GM18909 (cell line): ENCODE measurements around the gene ACACB.

Experiments used
- ATAC-seq: cut with Tn5 transposase; IDR thresholded peaks from one replicate; pipeline ENCODE4 v1.9.1; 2021; ENCODE audit warnings: mild to moderate bottlenecking; ENCODE audit not compliant: unreplicated experiment, poor library complexity

Gene ACACB

DNA sequence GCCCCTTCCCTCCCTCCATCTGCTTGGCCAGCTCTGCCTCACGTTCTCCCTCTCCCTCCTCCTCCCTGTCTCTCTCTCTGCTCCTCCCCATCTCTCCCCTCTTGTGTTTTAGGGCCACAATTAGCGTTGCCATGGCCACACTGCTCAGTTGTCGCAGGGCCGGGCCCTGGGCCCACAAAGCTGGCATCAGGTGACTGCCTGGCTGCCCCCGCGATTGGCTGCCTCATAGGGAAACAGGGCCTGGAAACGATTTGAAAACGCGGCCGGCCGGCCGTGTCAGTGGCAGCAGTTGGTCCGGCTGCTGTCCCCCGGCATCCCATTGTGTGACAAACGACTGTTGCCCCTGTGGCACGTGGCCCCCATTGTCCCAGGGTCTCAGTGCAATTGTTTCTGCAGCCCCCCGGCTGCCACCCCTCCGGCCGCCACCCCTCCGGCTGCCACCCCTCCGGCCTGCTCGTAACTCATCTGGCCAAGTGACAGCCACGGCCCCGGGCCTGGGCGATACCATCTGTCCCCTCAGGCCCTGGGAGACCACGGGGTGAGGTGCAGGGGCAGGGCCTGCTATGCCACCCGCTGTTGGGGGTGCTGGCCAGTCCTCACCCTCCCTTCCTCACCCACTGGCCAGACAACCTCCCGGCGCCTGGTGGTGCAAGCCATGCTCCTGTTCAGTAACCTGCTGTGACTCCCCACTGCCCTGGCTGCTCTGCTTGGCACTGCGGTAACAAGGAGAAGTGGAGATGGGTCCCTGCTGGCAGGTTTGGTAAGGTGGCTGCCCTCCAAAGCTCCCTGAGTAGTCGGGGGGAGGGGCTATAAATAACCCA is 175.3 kb downstream of the ACACB start:
- ATAC-seq = no peak

DNA sequence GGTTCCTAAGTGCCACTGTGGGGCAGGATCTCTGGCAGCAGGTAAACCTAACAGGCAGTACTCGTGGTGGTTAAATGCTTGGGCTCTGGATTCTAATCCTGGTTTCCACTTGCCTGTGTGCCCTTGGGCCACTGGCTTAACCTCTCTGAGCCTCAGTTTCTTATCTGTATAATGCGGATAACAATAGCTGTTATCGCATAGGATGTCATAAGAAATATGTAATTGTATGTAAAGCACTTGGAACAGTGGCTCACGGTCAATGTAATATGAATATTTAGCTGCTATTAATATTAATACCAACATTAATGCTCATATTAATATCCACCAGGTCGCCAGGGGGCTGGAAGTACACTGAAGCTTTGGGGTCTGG is 175.9 kb downstream of the ACACB start:
- ATAC-seq = no peak

DNA sequence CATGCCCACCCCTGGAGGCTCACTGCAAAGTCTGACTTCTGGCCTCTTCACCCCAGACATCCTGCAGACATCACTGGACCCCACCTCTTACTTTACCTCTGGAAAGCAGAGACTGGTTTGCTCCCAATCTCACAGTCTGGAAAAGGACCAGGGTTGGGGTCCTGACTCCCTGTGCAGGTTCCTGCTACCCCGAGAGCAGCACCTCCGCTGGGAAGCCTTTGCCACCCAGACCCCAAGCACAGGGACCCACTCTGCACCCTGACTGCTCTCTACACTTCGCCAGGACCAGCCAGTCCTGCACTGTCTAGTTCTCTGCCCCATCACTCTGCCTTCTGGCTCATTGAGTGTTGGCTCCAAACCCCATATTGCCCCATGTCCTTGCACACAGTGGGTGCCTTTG is 176.7 kb downstream of the ACACB start:
- no peak for ATAC-seq

DNA sequence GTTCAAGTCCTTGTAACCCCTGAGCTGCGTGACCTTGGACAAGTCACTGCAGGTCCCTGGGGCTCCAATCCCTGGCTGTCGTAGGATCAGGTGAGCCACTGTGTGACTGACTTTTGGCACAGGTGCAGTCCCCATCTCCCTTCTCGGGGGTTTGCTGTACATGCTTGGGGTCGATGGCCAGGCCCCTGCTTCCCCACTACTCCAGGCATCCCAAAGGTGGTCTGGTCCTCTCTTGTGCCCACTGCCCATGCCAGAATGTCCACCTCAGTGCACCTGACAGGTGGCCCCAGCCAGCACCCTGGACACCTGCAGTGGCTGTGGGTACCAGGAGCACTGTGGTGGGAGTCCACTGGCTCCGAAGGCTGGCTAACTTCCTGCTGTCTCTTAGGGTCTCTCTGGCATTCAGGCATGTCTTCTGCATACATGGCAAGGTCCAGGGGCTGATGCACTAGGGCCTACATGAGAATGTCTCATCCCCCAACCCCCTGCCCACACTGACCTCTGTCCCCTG is 178.0 kb downstream of the ACACB start:
- no peak for ATAC-seq

DNA sequence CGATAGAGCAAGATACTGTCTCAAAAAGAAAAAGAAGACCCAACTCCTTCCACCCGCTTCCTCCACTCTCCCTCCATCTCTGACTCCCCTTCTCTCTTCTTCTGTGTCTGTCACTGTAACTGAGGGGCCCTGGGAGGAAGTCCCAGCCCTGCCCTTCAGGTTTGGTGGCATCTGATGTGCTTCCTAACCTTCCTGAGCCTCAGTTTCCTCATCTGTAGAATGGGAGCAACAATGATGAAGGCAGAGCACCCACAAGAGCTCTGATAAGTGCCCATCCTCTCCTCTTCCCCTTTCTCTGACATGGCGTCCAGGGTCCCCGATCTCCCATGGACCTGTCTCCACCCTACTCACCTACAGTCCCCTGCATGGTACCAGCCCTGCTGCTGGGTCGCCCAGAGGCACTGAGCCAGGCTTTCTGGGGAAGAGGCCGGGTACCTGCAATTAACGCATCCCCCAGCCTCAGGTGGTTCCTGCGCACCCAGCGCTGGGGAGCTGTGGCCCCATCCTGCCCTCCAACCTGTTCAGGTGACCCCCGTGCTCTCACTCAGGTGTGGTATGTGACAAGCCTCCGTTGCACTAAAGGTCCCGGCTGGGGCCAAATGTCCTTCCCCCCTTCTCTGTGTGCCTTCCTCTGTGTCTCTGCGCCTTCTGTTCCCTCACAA is 179.5 kb downstream of the ACACB start:
- no peak for ATAC-seq

DNA sequence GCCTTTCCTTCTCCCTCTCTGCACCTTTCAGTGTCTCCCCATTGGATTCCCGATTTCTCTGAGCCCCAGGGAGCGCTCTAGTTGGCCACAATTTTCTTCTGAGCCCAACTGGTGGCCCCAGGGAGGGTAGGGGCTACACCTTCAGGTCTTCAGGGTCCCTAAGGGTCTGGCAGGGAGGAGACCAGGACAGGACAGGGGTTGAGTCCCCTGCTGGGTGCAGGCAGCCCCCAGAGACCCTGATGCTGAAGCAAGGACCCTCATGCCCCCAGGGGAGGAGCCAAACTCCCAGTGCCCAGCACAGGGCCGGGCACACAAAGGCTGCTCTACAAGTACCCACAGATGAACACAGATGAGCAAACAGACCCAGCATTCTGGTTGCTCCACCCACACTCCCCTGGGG is 180.0 kb downstream of the ACACB start:
- ATAC-seq = no peak

DNA sequence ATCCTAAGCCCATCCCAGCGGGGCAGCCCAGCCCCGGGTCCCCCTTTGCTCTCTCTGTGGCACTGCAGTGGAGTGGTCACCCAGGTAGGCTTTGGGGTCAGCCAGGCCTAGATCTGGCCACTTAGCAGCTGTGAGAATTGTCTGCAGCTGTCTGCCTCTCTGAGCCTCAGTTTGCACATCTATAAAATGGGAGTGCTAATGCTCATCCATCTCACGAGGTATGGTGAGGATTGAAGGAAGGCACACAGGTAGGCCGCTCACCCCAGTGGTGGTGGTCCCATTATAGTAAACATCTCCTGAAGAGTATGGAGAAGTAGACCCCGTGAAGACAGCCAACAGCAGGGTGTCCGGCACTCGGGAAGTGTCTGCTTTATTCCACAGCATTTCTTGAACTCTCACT is 183.5 kb downstream of the ACACB start:
- no peak for ATAC-seq

DNA sequence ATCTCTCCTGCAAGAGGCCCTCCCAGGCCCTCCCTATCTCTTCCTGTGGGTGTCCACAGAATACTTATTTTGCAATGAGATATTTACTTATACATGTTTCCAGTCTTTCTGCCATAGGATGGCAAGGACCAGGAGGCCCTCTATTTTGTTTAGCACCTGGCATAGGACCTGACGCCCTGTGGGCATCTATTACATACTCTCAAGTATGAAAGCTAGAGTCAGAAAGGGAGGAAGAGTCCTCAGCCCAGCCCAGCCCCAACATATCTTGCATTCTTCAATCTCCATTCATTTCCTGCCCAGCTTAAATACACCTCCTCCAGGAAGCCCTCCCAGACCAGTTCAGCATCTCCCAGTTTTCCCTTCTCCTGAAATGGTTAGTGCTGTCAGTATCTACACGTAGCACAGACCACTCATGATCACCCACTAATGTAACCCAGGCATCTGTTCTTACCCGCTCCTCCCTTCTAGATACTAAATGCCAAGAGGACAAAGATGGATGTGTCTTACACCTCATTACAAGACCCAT is 185.3 kb downstream of the ACACB start:
- no peak for ATAC-seq

DNA sequence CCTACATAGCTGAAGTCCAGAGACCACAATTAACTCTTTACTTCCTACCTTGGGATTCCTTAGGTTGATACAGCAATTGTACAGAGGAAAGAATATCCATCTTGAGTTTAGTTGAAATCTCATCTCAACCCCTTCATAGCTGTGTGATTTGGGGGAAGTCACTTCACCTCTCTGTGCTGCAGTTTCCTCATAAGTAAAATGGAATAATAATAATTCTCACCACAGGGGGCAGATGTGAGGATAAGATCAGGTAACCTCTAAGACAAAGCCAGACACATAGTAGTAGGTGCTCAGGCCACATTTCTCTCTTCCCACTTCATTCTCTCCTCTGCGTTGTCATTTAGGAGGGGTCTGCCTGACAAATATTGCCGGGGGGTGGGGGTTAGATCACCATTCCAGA is 186.0 kb downstream of the ACACB start:
- no peak for ATAC-seq

DNA sequence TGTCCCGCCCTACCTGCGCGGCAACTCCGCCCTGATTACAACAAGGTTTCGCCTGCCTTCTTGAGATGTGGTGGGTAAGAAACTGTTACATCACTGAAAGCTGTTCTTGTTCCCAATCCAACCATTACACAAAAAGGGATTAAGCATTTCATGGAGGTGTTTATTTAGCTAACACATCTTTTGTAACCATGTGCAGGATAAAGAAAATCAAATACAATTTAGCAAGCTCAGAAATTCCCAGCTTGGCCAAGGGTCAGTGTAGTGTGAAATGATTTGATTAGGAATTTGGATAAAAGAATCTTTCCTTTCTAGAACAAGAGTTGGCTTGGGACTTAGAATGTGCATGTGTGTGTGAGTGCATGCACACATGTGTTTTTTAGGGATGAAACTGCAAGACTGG is 186.4 kb downstream of the ACACB start:
- ATAC-seq = no peak

DNA sequence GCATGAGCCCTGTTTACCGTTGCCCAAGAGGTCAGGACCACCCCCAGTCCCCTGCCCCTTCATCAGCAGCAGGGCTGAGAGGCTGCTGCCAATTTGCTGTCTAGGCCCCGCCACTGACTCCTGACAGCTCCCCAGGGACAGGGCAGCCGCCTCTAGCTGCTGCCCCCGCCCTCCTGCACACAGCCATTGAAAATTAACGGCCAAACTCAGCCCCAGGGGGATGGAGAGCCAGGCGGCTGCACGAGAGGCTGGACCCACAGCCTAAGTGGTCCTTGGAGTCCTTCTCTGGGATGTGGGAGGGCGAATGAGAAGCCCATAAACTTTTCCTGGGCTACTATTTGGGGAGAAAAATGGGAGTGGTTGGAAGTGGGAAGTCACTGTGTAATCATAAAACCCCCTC is 188.1 kb downstream of the ACACB start:
- no peak for ATAC-seq

DNA sequence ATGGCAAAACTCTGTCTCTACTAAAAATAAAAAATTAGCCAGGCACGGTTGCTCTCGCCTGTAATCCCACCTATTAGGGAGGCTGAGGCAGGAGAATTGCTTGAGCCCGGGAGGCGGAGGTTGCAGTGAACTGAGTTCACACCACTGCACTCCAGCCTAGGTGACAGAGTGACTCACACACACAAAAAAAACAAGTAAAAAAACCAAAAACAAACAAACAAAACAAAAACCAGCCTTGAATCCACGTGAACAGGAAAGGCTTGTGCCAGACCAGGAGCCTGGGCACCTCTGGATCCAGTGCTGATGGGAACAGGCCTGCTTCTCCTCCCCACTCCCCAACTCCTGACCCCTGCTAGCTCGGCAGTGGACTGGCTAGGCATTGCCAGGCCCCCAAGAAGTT is 189.2 kb downstream of the ACACB start:
- no peak for ATAC-seq

DNA sequence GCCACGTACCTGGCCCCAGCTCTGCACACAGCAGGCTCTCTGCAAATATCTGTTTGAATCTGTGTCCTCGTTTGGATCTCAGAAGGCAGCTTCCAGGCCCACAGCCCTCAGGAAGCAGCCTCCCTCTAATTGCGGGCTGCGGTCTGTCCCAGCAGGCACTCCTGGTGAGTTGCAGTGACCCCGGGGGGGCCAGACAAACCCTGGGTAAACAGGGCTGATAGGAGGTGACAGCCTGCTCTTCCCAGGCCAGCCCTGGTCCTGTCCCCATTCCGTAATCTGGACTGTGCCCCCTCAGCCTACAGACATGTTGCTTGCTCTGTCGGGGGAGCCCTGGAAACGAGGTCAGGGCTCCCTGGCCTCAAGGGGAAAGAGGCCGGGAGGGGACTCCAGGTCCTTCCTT is 190.7 kb downstream of the ACACB start:
- ATAC-seq = no peak

DNA sequence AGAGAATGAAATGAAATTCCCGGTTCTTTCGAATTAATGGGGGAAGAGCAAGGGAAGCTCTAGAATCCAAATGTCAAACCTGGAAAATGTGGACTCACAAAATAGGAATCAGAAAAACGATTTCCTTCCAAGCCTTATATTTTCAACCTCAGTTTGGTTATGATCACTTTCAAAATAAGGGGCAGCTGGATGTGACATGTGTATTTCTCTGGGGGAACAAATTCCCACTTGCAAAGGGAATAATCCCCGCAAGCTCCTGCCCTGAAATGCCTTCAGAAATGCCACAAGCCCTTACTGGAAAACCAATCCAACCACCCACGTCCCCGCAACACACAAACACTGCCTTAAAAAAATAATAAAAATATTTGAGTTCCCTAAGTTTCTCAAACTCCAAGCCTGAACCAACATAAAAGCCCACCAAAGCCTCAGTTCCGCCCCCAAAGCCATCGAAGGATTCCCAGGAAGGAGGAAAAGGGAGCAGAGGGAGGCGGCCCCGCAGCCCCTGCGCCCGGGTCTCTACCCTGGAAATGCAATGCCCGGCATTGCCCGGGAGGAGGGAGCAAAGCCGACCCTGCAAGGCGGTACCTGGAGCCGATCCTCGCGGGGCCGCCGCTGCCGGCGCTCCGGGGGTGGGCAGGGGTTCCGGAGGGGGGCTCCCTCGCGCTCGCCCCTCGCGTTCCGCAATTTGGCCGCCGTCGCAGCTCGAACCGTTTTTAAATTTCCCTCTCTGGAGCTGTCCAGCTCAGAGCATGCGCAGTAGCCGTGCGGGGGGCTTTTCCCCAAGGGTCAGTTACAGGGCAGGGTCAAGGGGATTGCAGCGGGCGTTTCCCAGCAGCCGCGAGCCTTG is 192.4 kb downstream of the ACACB start, which contains the start of gene FOXN4:
Gene FOXN4, minus strand, starts transcription at position 751 of the 847 bp plus-strand sequence. CDS start 963 bp downstream, outside the sequence.
- ATAC-seq = no peak

DNA sequence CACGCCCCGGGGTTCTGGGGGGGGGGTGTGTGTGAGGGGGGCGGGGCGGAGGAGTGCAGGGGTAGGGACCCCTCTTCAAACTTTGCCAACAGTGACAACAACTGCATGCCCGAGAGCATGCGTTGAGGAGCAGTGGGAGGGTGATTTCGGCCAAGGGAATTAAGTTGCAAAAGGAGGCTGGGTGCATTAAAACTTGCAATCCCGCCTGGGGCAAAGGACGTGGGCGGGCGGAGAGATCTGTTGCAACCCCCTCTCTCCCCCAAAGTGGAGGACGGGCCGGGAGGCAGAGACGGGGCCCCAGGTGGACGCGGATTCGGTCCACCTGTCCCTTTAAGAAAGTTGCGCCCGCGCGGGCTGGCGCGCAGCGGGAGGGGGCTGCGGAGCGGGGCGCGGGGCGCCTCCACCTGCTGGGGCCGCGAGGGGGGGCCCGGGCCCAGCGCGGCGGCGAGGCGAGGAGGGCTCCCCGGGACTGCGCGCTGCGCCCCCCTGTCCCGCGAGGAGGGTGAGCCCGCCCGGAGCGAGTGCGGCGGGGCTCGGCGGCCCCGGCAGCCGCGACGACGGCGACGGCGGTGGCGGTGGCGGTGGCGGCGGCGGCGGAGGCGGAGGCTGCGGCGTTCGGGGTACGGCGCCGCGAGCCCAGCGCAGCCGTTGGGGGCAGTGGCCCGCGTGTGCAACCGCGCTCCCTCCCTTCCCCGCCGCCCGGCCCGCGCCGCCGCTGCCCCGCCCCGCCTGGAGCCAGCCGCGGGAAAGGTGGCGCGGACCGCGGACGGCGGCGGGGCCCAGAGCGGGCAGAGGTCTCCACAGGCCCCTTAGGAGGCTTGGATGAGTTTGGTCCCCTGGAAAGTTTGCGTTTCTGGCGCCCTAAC is 193.2 kb downstream of the ACACB start:
- ATAC-seq = no peak

DNA sequence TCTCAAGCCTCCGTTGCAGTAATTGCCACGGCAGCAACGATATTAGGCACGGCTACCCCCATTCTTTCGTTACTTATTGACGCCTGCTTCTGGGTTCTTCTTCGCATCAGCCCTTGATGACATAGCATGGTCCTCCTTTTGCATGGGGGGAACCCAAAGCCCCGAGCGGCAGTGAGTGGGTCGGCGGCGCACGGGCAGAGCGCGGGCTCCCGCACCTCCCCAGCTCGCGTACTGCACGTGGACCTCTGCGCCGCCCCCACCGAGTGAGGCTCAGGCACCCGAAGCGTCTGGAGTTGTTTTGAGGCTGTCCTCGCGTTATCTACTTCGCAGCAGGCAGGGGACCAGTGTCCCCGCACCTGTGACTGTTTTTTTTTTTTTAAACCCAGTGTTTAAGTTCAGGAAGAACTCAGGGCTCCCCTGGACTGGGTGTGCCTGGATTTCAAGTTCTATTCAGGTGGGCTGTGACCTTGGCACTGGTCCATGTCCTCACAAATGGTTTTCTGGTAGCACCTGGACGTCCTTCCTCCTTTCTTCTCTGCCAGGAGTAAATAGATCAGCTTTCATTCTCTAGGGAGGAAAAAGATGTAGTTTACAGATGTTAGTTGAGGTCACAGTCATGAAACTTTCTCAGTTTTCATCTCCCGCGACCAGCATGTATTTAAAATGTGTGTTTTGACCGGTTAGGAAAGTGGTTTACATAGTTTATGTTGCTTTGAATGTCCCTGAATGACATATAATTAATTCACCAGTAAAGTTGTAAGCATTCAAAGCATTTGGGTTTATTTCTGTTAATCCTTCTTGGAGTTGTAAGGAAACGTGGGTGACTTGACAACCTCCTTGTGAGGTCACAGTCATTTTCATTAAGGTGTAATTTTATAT is 194.1 kb downstream of the ACACB start:
- no peak for ATAC-seq
